ENCODE results near the gene ASTN2. TPM values are rescaled to one million over a fixed set of nuclear protein-coding genes. Genes with fewer than 3 reads are reported as not detected.

Gene ASTN2
- polyA plus RNA-seq, 2 of the 4 experiments (the other 2 are of a cell fraction) = 5.8 to 11.6 TPM

- Histone ChIP-seq H3K4me1 (no peaks in the 10 kb centered on the region), H3K27ac (no peak overlapping the region), H3K9me3 (no peaks in the 10 kb centered on the region; the same call in 1 of the 3 replicates), H3K4me3 (no peak overlapping the region), H3K4me2 (no peak overlapping the region)
- ChIA-PET CTCF (no interaction called here), POLR2A (no interaction called here)
- 2% methylated on average over 4 of the region's 4 CpGs for WGBS (ENCODE audit: missing lambda C conversion rate)
- TF ChIP-seq, protein P1, sequence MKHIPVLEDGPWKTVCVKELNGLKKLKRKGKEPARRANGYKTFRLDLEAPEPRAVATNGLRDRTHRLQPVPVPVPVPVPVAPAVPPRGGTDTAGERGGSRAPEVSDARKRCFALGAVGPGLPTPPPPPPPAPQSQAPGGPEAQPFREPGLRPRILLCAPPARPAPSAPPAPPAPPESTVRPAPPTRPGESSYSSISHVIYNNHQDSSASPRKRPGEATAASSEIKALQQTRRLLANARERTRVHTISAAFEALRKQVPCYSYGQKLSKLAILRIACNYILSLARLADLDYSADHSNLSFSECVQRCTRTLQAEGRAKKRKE (CRISPR knock-in tag; IDR thresholded peaks at IDR 0.05; ENCODE audit: low read depth) = no peak
- TF ChIP-seq BCL3 (IDR thresholded peaks at IDR 0.05) = no peak
- no peak for TF ChIP-seq MYC (IDR thresholded peaks at IDR 0.05; ENCODE audit: borderline replicate concordance, low read length)
- no peak for TF ChIP-seq HMGXB4 (CRISPR knock-in tag; IDR thresholded peaks at IDR 0.05; ENCODE audit: borderline replicate concordance)
- no peak for TF ChIP-seq PHF8 (IDR thresholded peaks at IDR 0.05; ENCODE audit: borderline replicate concordance, low read depth)
- TF ChIP-seq, protein P2, sequence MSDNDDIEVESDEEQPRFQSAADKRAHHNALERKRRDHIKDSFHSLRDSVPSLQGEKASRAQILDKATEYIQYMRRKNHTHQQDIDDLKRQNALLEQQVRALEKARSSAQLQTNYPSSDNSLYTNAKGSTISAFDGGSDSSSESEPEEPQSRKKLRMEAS (IDR thresholded peaks at IDR 0.05) = no peak
- no peak for TF ChIP-seq RARB (CRISPR knock-in tag; IDR thresholded peaks at IDR 0.05)
- no peak for TF ChIP-seq JUNB (IDR thresholded peaks at IDR 0.05)
- no peak for TF ChIP-seq ZFP36 (IDR thresholded peaks at IDR 0.05; ENCODE audit: borderline replicate concordance, partially characterized antibody)
- no peak for TF ChIP-seq ESRRA (IDR thresholded peaks at IDR 0.05; ENCODE audit: borderline replicate concordance, low read length)
- no peak for TF ChIP-seq ZNF302 (CRISPR knock-in tag; IDR thresholded peaks at IDR 0.05)
- no peak for TF ChIP-seq TFCP2L1 (CRISPR knock-in tag; IDR thresholded peaks at IDR 0.05)
- no peak for TF ChIP-seq FOSB (CRISPR knock-in tag; IDR thresholded peaks at IDR 0.05)
- TF ChIP-seq E2F6 (IDR thresholded peaks at IDR 0.05; ENCODE audit: borderline replicate concordance, low read depth) = no peak
- TF ChIP-seq RFX5 (IDR thresholded peaks at IDR 0.05) = no peak
- FAIRE-seq (no peak), DNase-seq (ENCODE audit: low read depth in 1 of 2, low spot score in 1 of 2) (no peak), ATAC-seq (no peak)
These were observed 209.1 kb downstream of the ASTN2 start for GRCh38 chr9:117205806-117206205.

DNA sequence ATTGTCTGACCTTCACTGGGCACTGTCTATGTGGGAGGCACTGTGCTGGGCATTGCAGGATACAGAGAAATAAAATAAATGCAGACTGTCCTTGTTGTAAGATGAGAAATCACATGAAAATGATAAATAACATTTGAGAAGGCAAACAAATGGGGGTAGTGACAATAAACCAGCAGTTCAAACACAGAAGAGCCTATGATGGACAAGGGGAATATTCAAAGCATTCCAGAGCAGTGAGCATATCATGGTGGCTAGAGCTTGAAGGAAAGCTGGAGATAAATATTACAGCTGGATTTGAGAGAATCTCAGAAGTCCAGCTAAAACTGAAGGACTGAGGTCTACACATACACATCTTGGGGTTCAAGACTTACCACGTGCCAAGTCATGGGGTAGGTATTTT, 209.9 kb downstream of the ASTN2 start:
- ChIA-PET CTCF (no interaction called here), POLR2A (no interaction called here)
- TF ChIP-seq PBX3 (IDR thresholded peaks at IDR 0.05) (no peak), CHD4 (IDR thresholded peaks at IDR 0.05; ENCODE audit: borderline replicate concordance) (no peak), FOSB (CRISPR knock-in tag; IDR thresholded peaks at IDR 0.05) (no peak), EHMT2 (IDR thresholded peaks at IDR 0.05; ENCODE audit: low read depth) (no peak), HOXB13 (CRISPR knock-in tag; IDR thresholded peaks at IDR 0.05; ENCODE audit: low read depth) (no peak), GATA3 (IDR thresholded peaks at IDR 0.05; ENCODE audit: borderline replicate concordance) (no peak), NPAS2 (CRISPR knock-in tag; IDR thresholded peaks at IDR 0.05; ENCODE audit: borderline replicate concordance) (no peak), HMGXB4 (CRISPR knock-in tag; IDR thresholded peaks at IDR 0.05; ENCODE audit: borderline replicate concordance) (no peak), CEBPB (IDR thresholded peaks at IDR 0.05) (no peak), E2F6 (IDR thresholded peaks at IDR 0.05; ENCODE audit: borderline replicate concordance, low read depth) (no peak), ESRRA (IDR thresholded peaks at IDR 0.05; ENCODE audit: borderline replicate concordance, low read length) (no peak), RNF2 (IDR thresholded peaks at IDR 0.05; ENCODE audit: borderline replicate concordance, low read depth) (no peak), SREBF2 (IDR thresholded peaks at IDR 0.05) (no peak), BHLHE40 (IDR thresholded peaks at IDR 0.05; ENCODE audit: low read depth, low read length) (no peak), TFCP2L1 (CRISPR knock-in tag; IDR thresholded peaks at IDR 0.05) (no peak), PHF8 (IDR thresholded peaks at IDR 0.05; ENCODE audit: borderline replicate concordance, low read depth) (no peak)
- TF ChIP-seq, protein P1 (CRISPR knock-in tag; IDR thresholded peaks at IDR 0.05; ENCODE audit: low read depth) = no peak
- FAIRE-seq (no peak), ATAC-seq (no peak), DNase-seq (ENCODE audit: low read depth in 1 of 2, low spot score in 1 of 2) (no peak)
- H3K4me3 ChIP-seq = no peak overlapping the region
- no peaks in the 10 kb centered on the region for H3K4me1 ChIP-seq
- no peak overlapping the region for H3K27ac ChIP-seq
- no peaks in the 10 kb centered on the region; the same call in 1 of the 3 replicates for H3K9me3 ChIP-seq
- no peak overlapping the region for H3K4me2 ChIP-seq
- 2% methylated on average over 1 of the region's 1 CpG for WGBS (ENCODE audit: missing lambda C conversion rate)
